HEK293T (cell line): Measurements from ENCODE around the gene MAP4K4.

Source experiments
- BHLHE40 ChIP-seq: fragments of 450-650 bp; IDR thresholded peaks from 2 replicates; pipeline ENCODE4 v1.6.1; 2016; ENCODE audit warnings: mild to moderate bottlenecking, moderate library complexity, borderline replicate concordance
- ELF4 ChIP-seq: fragments of 450-650 bp; IDR thresholded peaks from 2 replicates; pipeline ENCODE4 v1.6.1; 2017; ENCODE audit warnings: antibody characterized with exemption
- FOXA1 ChIP-seq: fragments of 450-650 bp; IDR thresholded peaks from 2 replicates; pipeline ENCODE4 v1.6.1; 2016; ENCODE audit warnings: mild to moderate bottlenecking
- FOXK2 ChIP-seq: fragments of 450-650 bp; IDR thresholded peaks from 2 replicates; pipeline ENCODE4 v1.6.1; 2016; ENCODE audit warnings: mild to moderate bottlenecking
- FOXM1 ChIP-seq: fragments of 450-650 bp; IDR thresholded peaks from 2 replicates; pipeline ENCODE4 v1.6.1; 2017; ENCODE audit warnings: mild to moderate bottlenecking, borderline replicate concordance
- NFRKB ChIP-seq: fragments of 450-650 bp; IDR thresholded peaks from 2 replicates; pipeline ENCODE4 v1.6.1; 2016; ENCODE audit warnings: mild to moderate bottlenecking, moderate library complexity
- SUZ12 ChIP-seq: fragments of 450-650 bp; IDR thresholded peaks from 2 replicates; pipeline ENCODE4 v1.6.1; 2016; ENCODE audit warnings: mild to moderate bottlenecking
- TARDBP ChIP-seq: fragments of 450-650 bp; IDR thresholded peaks from 2 replicates; pipeline ENCODE4 v1.6.1; 2016

DNA sequence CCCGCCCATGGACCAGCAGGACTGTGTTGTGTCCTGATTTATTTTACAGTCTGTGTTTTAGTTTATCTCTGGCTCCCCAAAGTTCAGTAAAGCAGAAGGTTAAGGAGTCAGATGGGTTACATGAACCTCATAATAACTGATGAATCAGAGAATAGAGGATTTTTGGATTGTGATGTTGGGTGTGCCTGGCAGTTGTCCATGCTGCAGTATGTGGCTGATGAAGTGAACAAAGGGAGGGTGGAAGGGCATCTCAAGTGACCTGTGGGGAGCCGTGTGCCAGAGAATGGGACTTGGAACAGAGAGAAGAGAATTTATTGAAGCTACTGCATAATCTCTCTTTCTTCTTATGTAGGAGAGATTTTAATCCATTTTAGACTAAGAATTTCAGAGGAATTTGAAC is 145.5 kb downstream of the MAP4K4 start:
- TF ChIP-seq FOXK2 = no peak
- TF ChIP-seq NFRKB = no peak
- TF ChIP-seq FOXM1 = no peak
- no peak for TF ChIP-seq SUZ12
- TF ChIP-seq BHLHE40 = no peak
- TF ChIP-seq FOXA1 = no peak
- TF ChIP-seq ELF4 = no peak
- TF ChIP-seq TARDBP = no peak
